Choroid plexus epithelial cell (primary cell): ENCODE measurements around the gene MAP1LC3B2.
"Not testable (repeated sequence)": the region's sequence is repeated elsewhere in the genome, so short reads cannot be mapped to it uniquely, and the experiment has no call there.

Experiments
- DNase-seq: peaks from one replicate; pipeline ENCODE4 v3.0.0-alpha.2; 2010; ENCODE audit warnings: low read depth
- H3K4me3 ChIP-seq: 2 replicates; pipeline ENCODE4 v1.5.1; 2011; ENCODE audit warnings: low read depth, mild to moderate bottlenecking, control low read depth, low read length, moderate library complexity
- TF ChIP-seq, protein P1 (sequence below): conservative IDR thresholded peaks from 2 replicates; pipeline ENCODE4 v1.5.1; 2011; ENCODE audit warnings: low read depth, mild to moderate bottlenecking, control low read depth, inconsistent platforms, low read length, moderate library complexity

MAP1LC3B2 gene

DNA sequence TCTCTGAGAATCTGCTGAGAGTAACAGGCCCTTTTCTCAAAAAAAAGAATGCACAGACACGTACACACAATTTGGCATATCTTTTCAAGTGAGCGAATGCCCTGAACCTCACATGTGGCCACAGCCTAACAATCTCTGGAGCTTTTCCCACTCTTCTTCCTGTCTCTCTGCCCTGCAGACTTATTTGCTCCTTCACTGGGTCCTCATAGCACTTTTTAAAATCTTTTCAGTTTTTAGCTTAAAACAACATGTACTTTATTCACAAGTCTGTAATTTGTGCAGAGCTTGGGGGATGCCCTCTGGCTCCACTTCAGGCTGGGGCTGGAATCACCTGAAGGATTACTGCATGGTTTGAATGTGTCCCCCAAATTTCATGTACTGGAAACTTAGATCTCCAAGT lies 9.0 kb downstream of the MAP1LC3B2 start:
- TF ChIP-seq, protein P1, sequence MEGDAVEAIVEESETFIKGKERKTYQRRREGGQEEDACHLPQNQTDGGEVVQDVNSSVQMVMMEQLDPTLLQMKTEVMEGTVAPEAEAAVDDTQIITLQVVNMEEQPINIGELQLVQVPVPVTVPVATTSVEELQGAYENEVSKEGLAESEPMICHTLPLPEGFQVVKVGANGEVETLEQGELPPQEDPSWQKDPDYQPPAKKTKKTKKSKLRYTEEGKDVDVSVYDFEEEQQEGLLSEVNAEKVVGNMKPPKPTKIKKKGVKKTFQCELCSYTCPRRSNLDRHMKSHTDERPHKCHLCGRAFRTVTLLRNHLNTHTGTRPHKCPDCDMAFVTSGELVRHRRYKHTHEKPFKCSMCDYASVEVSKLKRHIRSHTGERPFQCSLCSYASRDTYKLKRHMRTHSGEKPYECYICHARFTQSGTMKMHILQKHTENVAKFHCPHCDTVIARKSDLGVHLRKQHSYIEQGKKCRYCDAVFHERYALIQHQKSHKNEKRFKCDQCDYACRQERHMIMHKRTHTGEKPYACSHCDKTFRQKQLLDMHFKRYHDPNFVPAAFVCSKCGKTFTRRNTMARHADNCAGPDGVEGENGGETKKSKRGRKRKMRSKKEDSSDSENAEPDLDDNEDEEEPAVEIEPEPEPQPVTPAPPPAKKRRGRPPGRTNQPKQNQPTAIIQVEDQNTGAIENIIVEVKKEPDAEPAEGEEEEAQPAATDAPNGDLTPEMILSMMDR, result no peak
- no peak overlapping the region for H3K4me3 ChIP-seq
- DNase-seq, result no peak

DNA sequence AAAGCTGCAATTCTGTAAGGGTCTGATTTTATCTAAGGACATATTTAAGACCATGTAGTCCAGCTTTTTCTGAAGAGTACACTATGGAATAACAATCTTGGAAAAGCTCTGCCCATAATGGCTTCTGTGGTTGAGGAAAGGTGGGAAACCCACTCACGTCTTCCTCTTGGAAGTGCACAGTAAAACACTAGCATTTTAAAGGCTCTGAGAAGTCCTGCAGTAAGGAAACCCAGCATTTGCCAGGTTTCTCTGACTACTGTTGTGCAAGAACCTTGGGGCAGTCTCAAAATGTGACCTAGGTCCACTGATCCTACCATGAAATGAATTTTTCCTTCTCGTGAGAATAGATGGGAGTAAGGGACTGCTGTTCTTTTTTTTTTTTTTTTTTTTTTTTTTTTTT lies 11.9 kb downstream of the MAP1LC3B2 start:
- no peak overlapping the region for H3K4me3 ChIP-seq
- no peak for DNase-seq
- TF ChIP-seq, protein P1, result no peak

DNA sequence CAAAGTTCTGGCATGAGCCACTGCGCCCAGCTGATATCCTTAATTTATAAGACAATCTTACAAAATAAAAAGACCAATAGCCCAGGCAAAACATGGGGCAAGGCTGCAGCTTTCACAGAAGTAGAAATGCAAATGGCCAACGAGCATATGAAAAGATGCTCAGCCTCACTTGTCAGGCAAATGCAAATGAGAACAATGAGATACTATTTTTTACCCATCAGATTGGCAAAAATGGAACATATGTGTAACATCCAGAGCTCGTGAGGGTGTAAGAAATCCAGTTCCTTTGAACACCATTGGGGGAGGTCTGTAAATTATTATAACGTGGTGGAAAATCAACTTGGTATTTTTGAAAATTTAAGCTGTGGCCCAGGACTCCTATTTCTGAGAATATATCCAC lies 14.6 kb downstream of the MAP1LC3B2 start:
- no peak for DNase-seq
- TF ChIP-seq, protein P1, result no peak

DNA sequence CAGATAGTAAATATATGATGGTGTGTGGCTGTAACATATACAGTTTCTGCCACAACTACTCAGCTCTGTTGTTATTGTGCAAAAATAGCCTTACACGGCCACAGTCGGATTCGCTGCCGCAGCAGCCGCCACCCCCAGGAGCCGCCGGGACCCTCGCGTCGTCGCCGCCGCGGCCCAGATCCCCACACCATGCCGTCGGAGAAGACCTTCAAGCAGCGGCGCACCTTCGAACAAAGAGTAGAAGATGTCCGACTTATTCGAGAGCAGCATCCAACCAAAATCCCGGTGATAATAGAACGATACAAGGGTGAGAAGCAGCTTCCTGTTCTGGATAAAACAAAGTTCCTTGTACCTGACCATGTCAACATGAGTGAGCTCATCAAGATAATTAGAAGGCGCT lies 16.6 kb downstream of the MAP1LC3B2 start:
- not testable (repeated sequence) for DNase-seq, H3K4me3 ChIP-seq

More for the DNA sequence above, 14.6 kb downstream of the MAP1LC3B2 start:
- H3K4me3 ChIP-seq, result no peak overlapping the region

DNA sequence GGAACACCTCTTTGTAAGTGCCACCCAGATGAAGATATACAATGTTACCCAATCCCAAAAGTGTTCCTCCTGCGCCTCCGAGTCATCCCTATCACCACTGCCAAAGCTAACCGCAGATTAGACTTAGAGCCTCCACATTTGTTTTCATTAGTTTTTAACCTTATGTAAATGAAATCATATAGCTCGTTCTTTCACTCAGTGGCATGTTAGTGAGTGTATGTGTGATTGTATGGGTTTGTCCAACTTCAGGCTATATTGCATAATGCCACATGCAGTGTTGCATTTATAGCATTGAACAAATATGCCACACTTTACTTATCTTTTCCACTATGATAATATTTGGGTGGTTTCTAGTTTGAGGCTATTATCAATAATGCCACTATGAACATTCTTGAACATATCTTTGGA lies 18.0 kb downstream of the MAP1LC3B2 start:
- DNase-seq, result no peak
- H3K4me3 ChIP-seq, result no peak overlapping the region
- TF ChIP-seq, protein P1, result no peak

DNA sequence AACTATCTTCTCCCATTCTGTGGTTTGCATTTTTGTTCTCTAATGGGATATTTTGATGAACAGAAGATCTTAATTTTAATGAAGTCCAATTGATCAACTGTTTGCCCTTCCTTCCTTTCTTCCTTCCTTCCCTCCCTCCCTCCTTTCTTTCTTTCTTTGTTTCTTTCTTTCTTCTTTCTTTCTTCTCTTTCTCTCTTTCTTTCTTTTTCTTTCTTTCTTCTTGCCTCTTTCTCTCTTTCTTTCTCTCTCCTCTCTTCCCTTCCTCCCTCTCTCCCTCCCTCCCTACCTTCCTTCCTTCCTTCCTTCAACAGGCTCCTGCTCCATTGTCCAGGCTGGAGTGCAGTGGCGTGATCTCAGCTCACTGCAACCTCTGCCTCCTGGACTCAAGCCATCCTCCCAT lies 18.9 kb downstream of the MAP1LC3B2 start:
- no peak for DNase-seq
- H3K4me3 ChIP-seq, result no peak overlapping the region
- TF ChIP-seq, protein P1, result no peak

DNA sequence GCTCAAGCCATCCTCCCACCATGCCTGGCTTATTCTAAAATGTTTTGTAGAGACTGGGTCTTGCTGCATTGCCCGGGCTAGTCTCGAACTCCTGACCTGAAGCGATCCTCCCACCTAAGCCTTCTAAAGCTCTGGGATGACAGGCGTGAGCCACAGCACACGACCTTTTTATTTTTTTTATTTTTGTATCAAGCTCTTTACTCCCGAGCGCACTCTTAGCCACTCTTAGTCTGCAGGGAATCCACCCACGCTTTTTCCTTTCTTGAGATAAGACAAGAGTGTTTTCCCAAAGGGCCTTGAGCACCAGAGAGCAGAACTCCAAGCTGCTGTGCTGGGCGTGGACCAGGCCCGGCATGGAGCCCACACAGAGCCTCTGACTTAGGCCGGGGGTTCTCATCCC lies 23.4 kb downstream of the MAP1LC3B2 start:
- peak; percentile 83 for DNase-seq
- H3K4me3 ChIP-seq, result no peak overlapping the region
- TF ChIP-seq, protein P1, result no peak
